SK-N-SH (cell line): ENCODE measurements around the gene KCNN2. TPM values are rescaled to one million over a fixed set of nuclear protein-coding genes. Genes with fewer than 3 reads are reported as not detected.

Experiments
- CTCF ChIA-PET: fragments of 300-600, 350-600 bp; formaldehyde crosslinking; extraction: SDS; loops from one replicate; lab custom pipeline; 2021; lab: Yijun Ruan, JAX
- POLR2A ChIA-PET: fragments of 350-600 bp; sonication (Branson Sonifier 250); formaldehyde crosslinking; extraction: SDS; loops from one replicate; lab custom pipeline; 2020; ENCODE audit warnings: antibody characterized with exemption, inconsistent platforms; lab: Yijun Ruan, JAX
- DNase-seq: peaks from one replicate; pipeline ENCODE4 v3.0.0; 2012
- H2AFZ ChIP-seq: fragments of 200-600 bp; sonication (generic); 2 replicates; pipeline ENCODE4 v1.8.1; 2016; ENCODE audit warnings: antibody characterized with exemption, mild to moderate bottlenecking, low read depth
- H3F3A ChIP-seq: fragments of 200-600 bp; sonication (generic); replicated peaks from 2 replicates; pipeline ENCODE3; 2016; ENCODE audit warnings: antibody characterized with exemption, mild to moderate bottlenecking; ENCODE audit not compliant: insufficient read depth
- H3K27ac ChIP-seq, 2 experiments: fragments of 200-500 bp in 1 of 2; fragments of 200-600 bp in 1 of 2; sonication (Bioruptor generic) in 1 of 2; sonication (generic), shearing (Covaris generic) in 1 of 2; 2 replicates each; pipeline versions ENCODE4 v1.5.1 to v1.6.1; 2014 to 2016; ENCODE audit warnings: low read depth in 2 of 2, inconsistent platforms in 1 of 2, low read length in 1 of 2, mild to moderate bottlenecking in 1 of 2, mixed read lengths in 1 of 2
- H3K27me3 ChIP-seq: fragments of 200-600 bp; sonication (generic), shearing (Covaris generic); 2 replicates; pipeline ENCODE4 v1.6.1; 2016; ENCODE audit warnings: mixed run types; ENCODE audit not compliant: insufficient read depth
- H3K36me3 ChIP-seq, 2 experiments: fragments of 200-500 bp in 1 of 2; fragments of 200-600 bp in 1 of 2; sonication (Bioruptor generic) in 1 of 2; sonication (generic) in 1 of 2; replicated peaks in 1 of 2; 2 replicates each; pipeline versions ENCODE3 to v1.5.1; 2014 to 2016; ENCODE audit warnings: low read length in 1 of 2, mild to moderate bottlenecking in 1 of 2; ENCODE audit not compliant: insufficient read depth in 2 of 2, control insufficient read depth in 1 of 2
- H3K4me1 ChIP-seq, 2 experiments: fragments of 200-500 bp in 1 of 2; fragments of 200-600 bp in 1 of 2; sonication (Bioruptor generic) in 1 of 2; sonication (generic), shearing (Covaris generic) in 1 of 2; 2 replicates each; pipeline versions ENCODE4 v1.5.1 to v1.6.1; 2014 to 2016; ENCODE audit warnings: low read depth in 1 of 2, low read length in 1 of 2, mixed run types in 1 of 2; ENCODE audit not compliant: insufficient read depth in 2 of 2, control insufficient read depth in 1 of 2
- H3K4me2 ChIP-seq: fragments of 200-600 bp; sonication (generic), shearing (Covaris generic); 2 replicates; pipeline ENCODE4 v1.6.1; 2017; ENCODE audit warnings: mixed run types
- H3K4me3 ChIP-seq, 2 experiments: fragments of 200-500 bp in 1 of 2; fragments of 200-600 bp in 1 of 2; sonication (Bioruptor generic) in 1 of 2; sonication (generic), shearing (Covaris generic) in 1 of 2; 2 replicates each; pipeline versions ENCODE4 v1.5.1 to v1.8.1; 2014 to 2016; ENCODE audit warnings: low read depth in 2 of 2, inconsistent platforms in 1 of 2, low read length in 1 of 2, mild to moderate bottlenecking in 1 of 2, mixed read lengths in 1 of 2, moderate library complexity in 1 of 2
- H3K79me2 ChIP-seq: fragments of 200-600 bp; sonication (generic); 2 replicates; pipeline ENCODE4 v1.8.1; 2017; ENCODE audit warnings: mild to moderate bottlenecking; ENCODE audit not compliant: insufficient read depth
- H3K9ac ChIP-seq: fragments of 200-600 bp; sonication (generic); 2 replicates; pipeline ENCODE4 v1.6.1; 2017; ENCODE audit warnings: mixed run types
- H3K9me2 ChIP-seq: fragments of 200-600 bp; sonication (generic); 2 replicates; pipeline ENCODE4 v1.6.1; 2017; ENCODE audit warnings: mixed run types
- H3K9me3 ChIP-seq: fragments of 200-600 bp; sonication (generic); 2 replicates; pipeline ENCODE4 v1.6.1; 2017; ENCODE audit warnings: mixed run types, mild to moderate bottlenecking, moderate library complexity
- H4K20me1 ChIP-seq: fragments of 200-600 bp; sonication (generic); 2 replicates; pipeline ENCODE4 v1.6.1; 2017; ENCODE audit warnings: mild to moderate bottlenecking, mixed run types; ENCODE audit not compliant: insufficient read depth
- EZH2phosphoT487 ChIP-seq: fragments of 200-600 bp; sonication (generic); IDR thresholded peaks from 2 replicates; pipeline ENCODE4 v1.6.1; 2017; ENCODE audit warnings: low read depth, mixed run types, mild to moderate bottlenecking, antibody characterized with exemption, moderate library complexity, borderline replicate concordance
- FOXM1 ChIP-seq: IDR thresholded peaks from 2 replicates; pipeline ENCODE4 v1.4.0; 2012; ENCODE audit warnings: low read depth, mild to moderate bottlenecking
- GABPA ChIP-seq: IDR thresholded peaks from 2 replicates; pipeline ENCODE4 v1.4.0; 2012; ENCODE audit warnings: low read depth, mild to moderate bottlenecking
- JUND ChIP-seq: IDR thresholded peaks from 2 replicates; pipeline ENCODE4 v1.4.0; 2012
- NRF1 ChIP-seq: IDR thresholded peaks from 2 replicates; pipeline ENCODE4 v1.6.1; 2012; ENCODE audit warnings: low read depth, mild to moderate bottlenecking, low read length
- REST ChIP-seq: IDR thresholded peaks from 2 replicates; pipeline ENCODE4 v1.6.1; 2012; ENCODE audit warnings: mild to moderate bottlenecking, low read depth, low read length, moderate library complexity
- RFX5 ChIP-seq: IDR thresholded peaks from 2 replicates; pipeline ENCODE4 v1.6.1; 2012; ENCODE audit warnings: mild to moderate bottlenecking, improper control_type of control experiment, low read length
- SIN3A ChIP-seq: IDR thresholded peaks from 2 replicates; pipeline ENCODE4 v1.6.1; 2012; ENCODE audit warnings: low read depth, mild to moderate bottlenecking, low read length, moderate library complexity, borderline replicate concordance
- SMC3 ChIP-seq: IDR thresholded peaks from 2 replicates; pipeline ENCODE4 v1.6.1; 2012; ENCODE audit warnings: low read depth, low read length, improper control_type of control experiment
- TCF12 ChIP-seq: IDR thresholded peaks from 2 replicates; pipeline ENCODE4 v1.4.0; 2012
- USF2 ChIP-seq: fragments of 150-350 bp; IDR thresholded peaks from 2 replicates; pipeline ENCODE4 v1.6.1; 2017; ENCODE audit warnings: antibody characterized with exemption, low read length, low read depth, borderline replicate concordance
- whole genome bisulfite sequencing: methylation state at CpG from one replicate; pipeline ENCODE4 v1.1.6; 2017; ENCODE audit warnings: low lambda C conversion rate; 5-methylcytosine and 5-hydroxymethylcytosine counted together
- polyA plus RNA-seq, 3 experiments: library from polyadenylated mRNA; depleted of rRNA; stranded (reverse); fragments of >200 nt; gene quantifications; 2 replicates each; pipeline ENCODE4 v1.2.3, GENCODE V29; 2012
- TF ChIP-seq, protein P1 (sequence below): IDR thresholded peaks from 2 replicates; pipeline ENCODE4 v1.4.0; 2012; ENCODE audit warnings: low read depth, borderline replicate concordance
- TF ChIP-seq, protein P2 (sequence below): IDR thresholded peaks from 2 replicates; pipeline ENCODE4 v1.4.0; 2012; ENCODE audit warnings: low read depth, borderline replicate concordance

The KCNN2 gene
- polyA plus RNA-seq, 1 of the 3 experiments (the other 2 are of a cell fraction): not detected

DNA sequence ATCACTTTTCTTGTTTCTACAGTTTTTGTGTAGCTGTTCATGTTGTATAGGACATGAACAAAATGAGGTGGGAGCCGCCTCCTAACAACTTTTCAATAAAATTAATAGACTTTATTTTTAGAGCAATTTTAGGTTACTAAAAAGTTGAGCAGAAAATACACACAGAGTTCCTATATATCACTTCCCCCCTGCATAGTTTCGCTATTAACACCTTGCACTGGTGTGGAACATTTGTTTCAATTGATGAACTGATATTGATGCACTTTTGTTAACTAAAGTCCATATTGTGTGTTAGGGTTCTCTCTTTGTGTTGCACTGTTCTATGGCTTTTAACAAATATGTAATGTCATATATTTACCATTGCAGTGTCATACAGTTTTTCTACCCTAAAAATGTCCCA is 47.8 kb upstream of the KCNN2 start:
- Histone ChIP-seq H3F3A (no peaks in the 10 kb centered on the region), H3K4me2 (no peak overlapping the region), H3K36me3 (no peaks in the 10 kb centered on the region), H3K4me3 (no peak overlapping the region), H3K79me2 (no peaks in the 10 kb centered on the region), H3K27me3 (no peaks in the 10 kb centered on the region), H3K9ac (no peak overlapping the region), H3K9me3 (no peaks in the 10 kb centered on the region), H4K20me1 (no peaks in the 10 kb centered on the region), H3K4me1 (no peaks in the 10 kb centered on the region), H3K9me2 (no peaks in the 10 kb centered on the region), H3K27ac (no peak overlapping the region), H2AFZ (no peak overlapping the region)
- ChIA-PET POLR2A (no interaction called here), CTCF (no interaction called here)
- 4% methylated on average over 2 of the region's 2 CpGs for WGBS
- no peak for DNase-seq
- TF ChIP-seq SMC3 (no peak), EZH2phosphoT487 (no peak), JUND (no peak), SIN3A (no peak), TCF12 (no peak), USF2 (no peak), REST (no peak), FOXM1 (no peak), RFX5 (no peak), GABPA (no peak), NRF1 (no peak)
- TF ChIP-seq, protein P1, sequence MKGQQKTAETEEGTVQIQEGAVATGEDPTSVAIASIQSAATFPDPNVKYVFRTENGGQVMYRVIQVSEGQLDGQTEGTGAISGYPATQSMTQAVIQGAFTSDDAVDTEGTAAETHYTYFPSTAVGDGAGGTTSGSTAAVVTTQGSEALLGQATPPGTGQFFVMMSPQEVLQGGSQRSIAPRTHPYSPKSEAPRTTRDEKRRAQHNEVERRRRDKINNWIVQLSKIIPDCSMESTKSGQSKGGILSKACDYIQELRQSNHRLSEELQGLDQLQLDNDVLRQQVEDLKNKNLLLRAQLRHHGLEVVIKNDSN: no peak
- TF ChIP-seq, protein P2, sequence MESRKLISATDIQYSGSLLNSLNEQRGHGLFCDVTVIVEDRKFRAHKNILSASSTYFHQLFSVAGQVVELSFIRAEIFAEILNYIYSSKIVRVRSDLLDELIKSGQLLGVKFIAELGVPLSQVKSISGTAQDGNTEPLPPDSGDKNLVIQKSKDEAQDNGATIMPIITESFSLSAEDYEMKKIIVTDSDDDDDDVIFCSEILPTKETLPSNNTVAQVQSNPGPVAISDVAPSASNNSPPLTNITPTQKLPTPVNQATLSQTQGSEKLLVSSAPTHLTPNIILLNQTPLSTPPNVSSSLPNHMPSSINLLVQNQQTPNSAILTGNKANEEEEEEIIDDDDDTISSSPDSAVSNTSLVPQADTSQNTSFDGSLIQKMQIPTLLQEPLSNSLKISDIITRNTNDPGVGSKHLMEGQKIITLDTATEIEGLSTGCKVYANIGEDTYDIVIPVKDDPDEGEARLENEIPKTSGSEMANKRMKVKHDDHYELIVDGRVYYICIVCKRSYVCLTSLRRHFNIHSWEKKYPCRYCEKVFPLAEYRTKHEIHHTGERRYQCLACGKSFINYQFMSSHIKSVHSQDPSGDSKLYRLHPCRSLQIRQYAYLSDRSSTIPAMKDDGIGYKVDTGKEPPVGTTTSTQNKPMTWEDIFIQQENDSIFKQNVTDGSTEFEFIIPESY: no peak
